ENCODE measurements around the gene KCNK4.

KCNK4 gene

DNA sequence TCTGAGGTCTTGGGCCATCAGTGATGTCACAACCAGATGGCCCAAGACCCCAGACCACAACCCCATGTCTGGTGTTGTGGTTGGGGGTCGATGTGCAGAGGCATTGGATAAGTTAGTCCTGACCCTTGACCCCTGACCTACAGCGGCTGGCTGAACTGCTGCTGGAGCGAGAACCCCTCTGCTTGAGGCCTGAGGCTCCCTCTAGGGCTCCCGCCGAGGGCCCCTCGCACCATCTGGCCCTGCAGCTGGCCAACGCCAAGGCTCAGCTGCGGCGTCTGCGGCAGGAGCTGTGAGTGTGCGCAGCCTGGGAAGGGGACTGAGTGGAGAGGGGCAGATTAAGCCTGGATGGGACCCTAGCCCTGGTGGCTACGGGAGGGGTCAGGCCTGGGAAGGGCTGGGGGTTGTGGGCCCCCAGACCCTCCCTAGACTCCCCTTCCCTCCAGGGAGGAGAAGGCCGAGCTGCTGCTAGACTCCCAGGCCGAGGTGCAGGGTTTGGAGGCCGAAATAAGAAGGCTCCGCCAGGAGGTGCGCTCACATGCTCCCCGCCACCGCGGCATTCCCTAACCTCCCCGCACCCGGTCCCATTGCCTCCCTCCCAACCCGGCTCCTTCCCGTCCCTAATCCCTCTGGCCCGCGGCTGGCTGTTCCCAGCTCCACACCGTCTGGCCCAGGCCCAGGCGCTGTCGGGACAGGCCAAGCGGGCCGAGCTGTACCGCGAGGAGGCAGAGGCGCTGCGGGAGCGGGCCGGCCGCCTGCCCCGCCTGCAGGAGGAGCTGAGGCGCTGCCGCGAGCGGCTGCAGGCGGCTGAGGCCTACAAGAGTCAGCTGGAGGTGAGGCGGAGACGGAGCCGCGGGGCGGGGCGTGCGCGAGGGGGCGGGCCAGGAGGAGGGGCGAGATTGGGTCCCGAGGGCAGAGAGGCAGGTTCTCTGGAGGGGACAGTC is 51.0 kb downstream of the KCNK4 start:
- peak overlapping the region; percentile 50 for H3K4me3 Mint-ChIP-seq
- H3K27me3 Mint-ChIP-seq (ENCODE audit: low read depth): no peaks in the 10 kb centered on the region
- peaks cover 28% of the 10 kb centered on the region for H3K36me3 Mint-ChIP-seq (ENCODE audit: low read depth)
- peaks cover 30% of the 10 kb centered on the region for H3K4me1 Mint-ChIP-seq (ENCODE audit: low read depth)
- no peaks in the 10 kb centered on the region for H3K9me3 Mint-ChIP-seq
- no peak overlapping the region for H3K27ac Mint-ChIP-seq

DNA sequence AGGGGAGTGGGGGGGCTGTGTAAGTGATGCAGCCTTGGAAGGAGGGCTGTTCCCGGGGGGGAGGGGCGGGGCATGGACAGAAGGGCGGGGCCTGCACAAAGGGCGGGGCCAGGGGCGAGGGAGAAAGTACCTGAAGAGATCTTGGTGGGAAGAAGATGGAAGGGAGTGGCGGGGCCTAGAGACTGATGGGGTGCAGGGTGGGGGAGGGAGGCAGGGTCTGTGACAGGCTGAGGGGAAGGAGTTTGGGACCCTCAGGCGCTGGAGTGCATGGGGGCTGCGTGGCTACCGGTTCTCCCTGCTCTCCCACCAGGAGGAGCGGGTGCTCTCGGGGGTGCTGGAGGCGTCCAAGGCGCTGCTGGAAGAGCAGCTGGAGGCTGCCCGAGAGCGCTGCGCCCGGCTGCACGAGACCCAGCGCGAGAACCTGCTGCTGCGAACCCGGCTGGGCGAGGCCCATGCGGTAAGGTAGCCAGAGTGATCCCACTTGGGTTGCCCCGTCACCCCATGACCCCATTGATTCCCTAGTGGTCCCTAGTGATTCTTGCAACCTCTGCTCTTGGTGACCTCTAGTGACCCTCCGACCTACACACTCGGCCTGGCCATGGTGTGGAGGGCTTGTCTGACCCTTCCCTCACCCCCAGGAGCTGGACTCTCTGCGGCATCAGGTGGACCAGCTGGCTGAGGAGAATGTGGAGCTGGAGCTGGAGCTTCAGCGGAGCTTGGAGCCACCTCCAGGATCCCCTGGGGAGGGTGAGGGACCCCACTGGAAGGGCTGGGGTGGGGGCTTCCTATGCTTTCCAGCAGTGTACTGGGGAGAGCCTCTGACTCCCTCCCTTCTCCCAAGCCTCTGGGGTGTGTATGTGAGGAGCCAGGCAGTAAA is 52.0 kb downstream of the KCNK4 start:
- peaks cover 26% of the 10 kb centered on the region for H3K36me3 Mint-ChIP-seq (ENCODE audit: low read depth)
- H3K4me1 Mint-ChIP-seq (ENCODE audit: low read depth): peaks cover 29% of the 10 kb centered on the region
- H3K9me3 Mint-ChIP-seq: no peaks in the 10 kb centered on the region
- H3K27ac Mint-ChIP-seq: no peak overlapping the region
- H3K27me3 Mint-ChIP-seq (ENCODE audit: low read depth): no peaks in the 10 kb centered on the region
- H3K4me3 Mint-ChIP-seq: peak overlapping the region; percentile 50

DNA sequence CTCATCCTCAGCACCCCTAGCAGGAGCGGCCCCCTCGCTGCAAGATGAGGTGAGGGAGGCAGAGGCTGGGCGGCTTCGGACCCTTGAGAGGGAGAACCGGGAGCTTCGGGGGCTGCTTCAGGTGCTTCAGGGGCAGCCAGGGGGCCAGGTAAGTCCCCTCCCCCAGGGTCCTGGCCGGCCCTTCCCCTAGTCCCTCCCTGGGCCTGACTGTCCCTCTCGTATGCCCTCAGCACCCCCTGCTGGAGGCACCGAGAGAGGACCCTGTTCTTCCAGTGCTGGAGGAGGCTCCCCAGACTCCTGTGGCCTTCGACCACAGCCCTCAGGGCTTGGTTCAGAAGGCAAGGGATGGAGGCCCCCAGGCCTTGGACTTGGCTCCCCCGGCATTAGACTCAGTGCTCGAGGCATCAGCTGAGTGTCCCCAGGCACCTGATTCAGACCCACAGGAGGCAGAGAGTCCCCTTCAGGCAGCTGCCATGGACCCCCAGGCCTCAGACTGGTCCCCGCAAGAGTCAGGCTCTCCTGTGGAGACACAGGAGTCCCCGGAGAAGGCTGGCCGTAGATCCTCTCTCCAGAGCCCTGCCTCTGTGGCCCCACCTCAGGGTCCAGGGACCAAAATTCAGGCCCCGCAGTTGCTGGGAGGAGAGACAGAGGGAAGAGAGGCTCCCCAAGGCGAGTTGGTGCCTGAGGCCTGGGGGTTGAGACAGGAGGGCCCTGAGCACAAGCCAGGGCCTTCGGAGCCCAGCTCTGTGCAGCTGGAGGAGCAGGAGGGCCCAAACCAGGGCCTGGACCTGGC is 52.9 kb downstream of the KCNK4 start:
- H3K4me3 Mint-ChIP-seq: no peak overlapping the region
- peaks cover 25% of the 10 kb centered on the region for H3K4me1 Mint-ChIP-seq (ENCODE audit: low read depth)
- H3K36me3 Mint-ChIP-seq (ENCODE audit: low read depth): peaks cover 28% of the 10 kb centered on the region
- no peaks in the 10 kb centered on the region for H3K27me3 Mint-ChIP-seq (ENCODE audit: low read depth)
- H3K27ac Mint-ChIP-seq: no peak overlapping the region
- no peaks in the 10 kb centered on the region for H3K9me3 Mint-ChIP-seq

DNA sequence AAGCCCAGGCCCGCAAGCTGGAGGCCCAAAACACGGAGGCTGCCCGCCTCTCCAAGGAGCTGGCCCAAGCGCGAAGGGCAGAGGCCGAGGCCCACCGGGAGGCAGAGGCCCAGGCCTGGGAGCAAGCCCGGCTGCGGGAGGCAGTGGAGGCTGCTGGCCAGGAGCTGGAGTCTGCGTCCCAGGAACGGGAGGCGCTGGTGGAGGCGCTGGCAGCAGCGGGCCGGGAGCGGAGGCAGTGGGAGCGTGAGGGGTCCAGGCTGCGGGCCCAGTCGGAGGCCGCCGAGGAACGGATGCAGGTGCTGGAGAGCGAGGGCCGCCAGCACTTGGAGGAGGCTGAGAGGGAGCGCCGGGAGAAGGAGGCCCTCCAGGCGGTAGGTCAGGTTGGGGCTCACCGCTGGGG is 53.7 kb downstream of the KCNK4 start:
- no peak overlapping the region for H3K27ac Mint-ChIP-seq

DNA sequence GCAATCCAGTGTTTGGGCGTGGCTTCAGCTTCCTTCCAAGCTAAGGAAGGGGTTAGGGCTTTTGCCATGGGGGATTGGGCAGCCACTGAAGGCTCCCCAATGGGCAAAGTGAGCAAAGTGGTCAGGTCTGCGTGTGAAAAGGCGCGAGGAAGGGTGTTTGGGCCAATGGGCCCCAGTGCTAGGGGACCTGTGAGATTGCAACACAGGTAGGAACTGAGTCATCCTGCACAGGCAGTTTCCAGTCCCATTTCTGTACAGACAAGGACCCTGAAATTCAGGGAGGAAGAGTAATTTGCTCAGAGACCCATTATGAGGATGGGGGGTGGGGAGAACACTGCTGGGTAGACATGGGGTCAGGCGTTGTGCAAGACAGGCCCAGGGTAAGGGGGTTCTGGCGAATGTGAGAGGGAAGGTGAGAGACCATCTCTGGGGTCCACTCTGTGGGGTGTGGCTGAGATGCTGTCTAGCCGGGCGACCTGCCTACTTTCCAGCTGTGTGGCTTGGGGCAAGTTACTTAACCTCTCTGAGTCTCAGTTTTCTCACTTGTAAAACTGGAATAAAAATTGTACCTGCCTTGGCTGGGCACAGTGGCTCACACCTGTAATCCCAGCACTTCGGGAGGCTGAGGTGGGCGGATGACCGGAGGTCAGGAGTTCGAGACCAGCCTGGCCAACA is 56.2 kb downstream of the KCNK4 start:
- peaks cover 13% of the 10 kb centered on the region for H3K36me3 Mint-ChIP-seq (ENCODE audit: low read depth)

More for the DNA sequence above, 53.7 kb downstream of the KCNK4 start:
- no peak overlapping the region for H3K4me3 Mint-ChIP-seq
- H3K9me3 Mint-ChIP-seq: no peaks in the 10 kb centered on the region
- H3K4me1 Mint-ChIP-seq (ENCODE audit: low read depth): peaks cover 17% of the 10 kb centered on the region
- no peaks in the 10 kb centered on the region for H3K27me3 Mint-ChIP-seq (ENCODE audit: low read depth)
- peaks cover 24% of the 10 kb centered on the region for H3K36me3 Mint-ChIP-seq (ENCODE audit: low read depth)

DNA sequence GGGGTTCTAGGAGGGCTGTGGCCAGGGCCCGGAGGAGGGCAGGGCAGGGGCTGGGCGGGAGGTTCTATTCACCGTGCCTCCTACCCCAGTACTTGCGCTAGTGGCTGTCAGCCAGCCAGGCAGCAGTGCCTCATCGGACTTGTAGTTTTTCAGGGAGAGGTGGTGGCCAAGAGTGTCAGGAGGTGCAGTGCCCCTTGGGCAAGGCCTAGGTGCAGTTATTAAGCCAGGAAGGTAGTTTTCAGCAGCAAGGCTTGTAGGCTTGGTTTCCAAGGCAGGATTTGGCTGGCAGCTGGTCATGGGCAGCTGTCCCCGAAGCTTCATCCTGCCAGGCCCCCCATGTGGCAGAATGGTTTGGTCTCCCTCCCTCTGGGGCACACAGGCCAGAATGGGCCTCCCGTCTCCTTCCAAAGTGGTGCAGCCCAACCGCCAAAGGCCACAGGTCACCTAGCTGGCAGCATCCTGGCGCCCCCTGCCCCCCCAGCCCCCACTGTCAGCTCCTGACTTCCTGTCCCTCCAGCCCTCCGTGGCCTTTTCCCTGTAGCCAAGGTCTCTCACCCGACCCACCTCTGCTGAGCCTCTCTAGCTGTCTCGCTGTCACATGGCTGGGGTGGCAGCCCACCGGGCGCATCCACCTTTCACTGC is 57.4 kb downstream of the KCNK4 start:
- no peaks in the 10 kb centered on the region for H3K27me3 Mint-ChIP-seq (ENCODE audit: low read depth)
- H3K4me3 Mint-ChIP-seq: no peak overlapping the region
- H3K27ac Mint-ChIP-seq: no peak overlapping the region
- H3K36me3 Mint-ChIP-seq (ENCODE audit: low read depth): peaks cover 13% of the 10 kb centered on the region
- H3K9me3 Mint-ChIP-seq: no peaks in the 10 kb centered on the region
- peaks cover 3% of the 10 kb centered on the region for H3K4me1 Mint-ChIP-seq (ENCODE audit: low read depth)

More for the DNA sequence above, 56.2 kb downstream of the KCNK4 start:
- Mint-ChIP-seq H3K27ac (peak overlapping the region; percentile 27), H3K27me3 (ENCODE audit: low read depth) (no peaks in the 10 kb centered on the region), H3K9me3 (no peaks in the 10 kb centered on the region), H3K4me1 (ENCODE audit: low read depth) (peaks cover 8% of the 10 kb centered on the region), H3K4me3 (no peak overlapping the region)

DNA sequence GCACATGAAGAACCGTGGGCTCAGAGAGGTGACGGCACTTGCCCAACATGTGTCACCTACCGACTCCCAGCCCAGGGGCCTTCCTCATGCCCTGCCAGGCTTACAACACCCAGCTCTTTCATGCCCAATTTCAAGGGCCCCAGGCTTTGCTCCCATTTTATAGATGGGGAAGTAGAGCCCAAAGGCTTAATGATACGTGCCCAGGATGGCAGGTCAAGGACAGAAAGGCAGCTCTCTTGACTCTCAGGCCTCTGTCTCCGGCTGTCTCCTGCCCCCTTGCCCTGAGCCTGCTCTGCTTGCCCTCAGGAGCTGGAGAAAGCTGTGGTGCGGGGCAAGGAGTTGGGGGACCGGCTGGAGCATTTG is 57.9 kb downstream of the KCNK4 start:
- H3K9me3 Mint-ChIP-seq: no peaks in the 10 kb centered on the region

DNA sequence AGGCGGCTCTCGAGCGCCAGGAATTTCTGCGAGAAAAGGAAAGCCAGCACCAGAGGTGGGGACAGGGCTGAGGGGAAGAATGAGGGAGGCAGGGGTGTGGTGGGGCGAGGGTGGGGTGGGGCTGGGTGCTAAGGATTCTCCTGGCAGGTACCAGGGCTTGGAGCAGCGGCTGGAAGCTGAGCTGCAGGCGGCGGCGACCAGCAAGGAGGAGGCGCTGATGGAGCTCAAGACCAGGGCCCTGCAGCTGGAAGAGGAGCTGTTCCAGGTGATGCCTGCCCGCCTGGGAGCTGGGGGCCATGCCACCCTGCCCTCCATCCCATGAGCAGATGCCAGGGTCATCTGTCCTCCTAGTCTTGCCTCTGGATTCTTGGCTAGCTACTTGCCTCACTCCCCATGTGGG is 58.3 kb downstream of the KCNK4 start:
- no peak overlapping the region for H3K4me3 Mint-ChIP-seq
- peaks cover 3% of the 10 kb centered on the region for H3K4me1 Mint-ChIP-seq (ENCODE audit: low read depth)
- H3K9me3 Mint-ChIP-seq: no peaks in the 10 kb centered on the region
- H3K27ac Mint-ChIP-seq: no peak overlapping the region
- H3K36me3 Mint-ChIP-seq (ENCODE audit: low read depth): peaks cover 13% of the 10 kb centered on the region
- no peaks in the 10 kb centered on the region for H3K27me3 Mint-ChIP-seq (ENCODE audit: low read depth)

More for the DNA sequence above, 57.9 kb downstream of the KCNK4 start:
- Mint-ChIP-seq H3K4me3 (no peak overlapping the region), H3K27me3 (ENCODE audit: low read depth) (no peaks in the 10 kb centered on the region), H3K36me3 (ENCODE audit: low read depth) (peaks cover 13% of the 10 kb centered on the region), H3K4me1 (ENCODE audit: low read depth) (peaks cover 3% of the 10 kb centered on the region), H3K27ac (no peak overlapping the region)

Data from T-helper 1 cell treated with Interleukin-12 subunit alpha and Interleukin-12 subunit beta and Interleukin-4 antibody, amounts not matched to agents 30 μg/mL and 1 μg/mL, for 36 hours (primary cell).